ENCODE measurements around the gene CBX5. TPM values are rescaled to one million over a fixed set of nuclear protein-coding genes. Genes with fewer than 3 reads are reported as not detected.

CBX5 gene
- total RNA-seq, 1 donor from 2014 or later: 227 TPM

DNA sequence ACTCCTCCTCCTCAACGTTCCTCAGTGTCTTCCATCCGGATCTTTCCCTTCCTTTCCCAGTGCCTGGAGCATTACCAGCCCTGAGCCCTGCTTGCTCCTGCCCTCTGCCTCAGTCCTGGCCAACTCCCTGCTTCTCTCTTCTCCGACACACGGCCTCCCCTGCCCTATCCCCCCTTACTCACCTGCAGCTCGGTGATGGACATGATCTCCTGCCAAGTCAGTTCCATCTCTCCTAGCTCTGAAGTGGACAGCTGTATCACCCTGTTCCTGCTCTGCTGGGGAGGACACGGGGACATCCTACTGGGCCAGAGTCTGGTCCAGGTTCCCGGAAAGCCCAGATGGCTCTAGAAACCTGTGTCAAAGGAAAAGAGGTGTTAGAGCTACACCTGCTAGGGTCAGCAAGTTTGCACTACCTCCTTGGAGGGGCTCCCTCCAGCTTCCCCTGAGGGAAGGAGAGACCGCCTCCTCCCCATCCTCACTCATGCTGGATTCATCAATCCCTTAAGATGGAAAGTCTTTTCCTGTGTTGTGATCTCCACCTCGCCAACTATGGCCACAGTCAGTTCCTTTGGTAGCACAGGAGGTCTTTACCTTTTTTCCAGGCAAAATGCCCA, 15.1 kb upstream of the CBX5 start:
- H3K4me1 Mint-ChIP-seq (ENCODE audit: unreplicated experiment): peaks cover 16% of the 10 kb centered on the region
- TF ChIP-seq, protein P1, sequence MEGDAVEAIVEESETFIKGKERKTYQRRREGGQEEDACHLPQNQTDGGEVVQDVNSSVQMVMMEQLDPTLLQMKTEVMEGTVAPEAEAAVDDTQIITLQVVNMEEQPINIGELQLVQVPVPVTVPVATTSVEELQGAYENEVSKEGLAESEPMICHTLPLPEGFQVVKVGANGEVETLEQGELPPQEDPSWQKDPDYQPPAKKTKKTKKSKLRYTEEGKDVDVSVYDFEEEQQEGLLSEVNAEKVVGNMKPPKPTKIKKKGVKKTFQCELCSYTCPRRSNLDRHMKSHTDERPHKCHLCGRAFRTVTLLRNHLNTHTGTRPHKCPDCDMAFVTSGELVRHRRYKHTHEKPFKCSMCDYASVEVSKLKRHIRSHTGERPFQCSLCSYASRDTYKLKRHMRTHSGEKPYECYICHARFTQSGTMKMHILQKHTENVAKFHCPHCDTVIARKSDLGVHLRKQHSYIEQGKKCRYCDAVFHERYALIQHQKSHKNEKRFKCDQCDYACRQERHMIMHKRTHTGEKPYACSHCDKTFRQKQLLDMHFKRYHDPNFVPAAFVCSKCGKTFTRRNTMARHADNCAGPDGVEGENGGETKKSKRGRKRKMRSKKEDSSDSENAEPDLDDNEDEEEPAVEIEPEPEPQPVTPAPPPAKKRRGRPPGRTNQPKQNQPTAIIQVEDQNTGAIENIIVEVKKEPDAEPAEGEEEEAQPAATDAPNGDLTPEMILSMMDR (conservative IDR thresholded peaks at IDR 0.05): no peak
- no peak overlapping the region for H3K4me3 Mint-ChIP-seq
- no peaks in the 10 kb centered on the region for H3K9me3 Mint-ChIP-seq
- no peak for DNase-seq (ENCODE audit: extremely low spot score, unreplicated experiment)
- peaks cover 8% of the 10 kb centered on the region for H3K27me3 Mint-ChIP-seq
- no peak overlapping the region for H3K27ac Mint-ChIP-seq
- H3K36me3 Mint-ChIP-seq: no peaks in the 10 kb centered on the region

- Mint-ChIP-seq H3K27ac (no peak overlapping the region), H3K9me3 (no peaks in the 10 kb centered on the region), H3K36me3 (no peaks in the 10 kb centered on the region), H3K4me3 (no peak overlapping the region), H3K4me1 (ENCODE audit: unreplicated experiment) (peaks cover 10% of the 10 kb centered on the region), H3K27me3 (peaks cover 3% of the 10 kb centered on the region)
- TF ChIP-seq, protein P1 (conservative IDR thresholded peaks at IDR 0.05): peak; percentile 78
- no peak for DNase-seq (ENCODE audit: extremely low spot score, unreplicated experiment)
Observed at GRCh38 chr12:54294152-54294952, 14.4 kb upstream of the CBX5 start.

GRCh38 chr12:54292931-54293241, 13.0 kb upstream of the CBX5 start:
- no peaks in the 10 kb centered on the region for H3K27me3 Mint-ChIP-seq
- TF ChIP-seq, protein P1 (conservative IDR thresholded peaks at IDR 0.05): no peak
- DNase-seq (ENCODE audit: extremely low spot score, unreplicated experiment): no peak
- H3K4me1 Mint-ChIP-seq (ENCODE audit: unreplicated experiment): peaks cover 10% of the 10 kb centered on the region
- H3K27ac Mint-ChIP-seq: peak overlapping the region; percentile 33
- H3K36me3 Mint-ChIP-seq: peaks cover 3% of the 10 kb centered on the region
- no peak overlapping the region for H3K4me3 Mint-ChIP-seq
- H3K9me3 Mint-ChIP-seq: no peaks in the 10 kb centered on the region

DNA sequence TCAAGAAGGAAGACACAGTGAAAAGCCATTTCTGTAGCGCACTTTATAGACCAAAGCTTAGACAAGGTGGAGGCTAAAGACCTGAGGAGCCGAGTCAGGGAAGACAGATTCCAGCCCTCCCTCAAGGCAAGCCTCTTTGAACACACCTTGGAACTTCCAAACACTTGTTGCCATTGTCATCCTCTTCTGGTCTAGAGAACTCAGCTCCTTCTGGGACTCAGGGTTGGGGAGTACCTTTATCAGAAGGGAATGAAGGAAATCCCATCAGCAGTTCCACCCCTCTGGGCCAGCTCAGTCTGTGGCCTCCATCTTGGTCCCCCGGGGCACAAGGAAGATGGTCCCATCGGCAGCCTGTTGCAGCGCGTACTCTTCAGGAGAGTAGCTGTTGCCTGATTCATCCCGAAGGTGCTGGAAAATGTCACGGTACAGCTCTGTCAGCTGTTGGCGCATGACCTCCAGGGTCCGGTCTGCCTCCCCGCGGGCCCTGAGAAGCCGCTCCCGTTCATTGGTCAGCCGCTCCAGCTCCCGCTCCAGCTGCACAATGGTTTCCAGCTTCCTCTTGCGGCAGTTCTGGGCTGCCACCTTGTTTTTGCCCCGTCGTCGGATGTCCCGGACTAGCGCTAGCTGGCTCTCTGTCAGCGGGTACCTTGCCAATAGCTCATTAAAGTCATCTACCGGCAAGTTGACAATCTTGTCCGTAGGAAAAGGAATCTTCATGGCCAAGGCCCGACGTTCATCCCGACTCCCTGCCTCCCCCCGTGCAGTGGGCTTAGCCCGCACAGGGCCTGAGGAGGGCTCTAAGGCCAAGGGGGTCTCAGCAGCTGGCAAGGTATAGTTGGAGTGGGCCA, 12.4 kb upstream of the CBX5 start:
- H3K27me3 Mint-ChIP-seq: no peaks in the 10 kb centered on the region
- H3K4me1 Mint-ChIP-seq (ENCODE audit: unreplicated experiment): peaks cover 11% of the 10 kb centered on the region
- no peak overlapping the region for H3K4me3 Mint-ChIP-seq
- peaks cover 8% of the 10 kb centered on the region for H3K36me3 Mint-ChIP-seq
- no peaks in the 10 kb centered on the region for H3K9me3 Mint-ChIP-seq
- no peak overlapping the region for H3K27ac Mint-ChIP-seq
- DNase-seq (ENCODE audit: extremely low spot score, unreplicated experiment): no peak
- TF ChIP-seq, protein P1 (conservative IDR thresholded peaks at IDR 0.05): no peak

GRCh38 chr12:54287261-54288157, 7.6 kb upstream of the CBX5 start:
- TF ChIP-seq, protein P1 (conservative IDR thresholded peaks at IDR 0.05): no peak
- Mint-ChIP-seq H3K4me1 (ENCODE audit: unreplicated experiment) (peaks cover 44% of the 10 kb centered on the region), H3K4me3 (peak overlapping the region; percentile 26), H3K9me3 (no peaks in the 10 kb centered on the region), H3K27me3 (no peaks in the 10 kb centered on the region), H3K36me3 (peaks cover 41% of the 10 kb centered on the region), H3K27ac (peak overlapping the region; percentile 74)
- no peak for DNase-seq (ENCODE audit: extremely low spot score, unreplicated experiment)
